ENCODE measurements around the gene TBCEL.

TBCEL gene

DNA sequence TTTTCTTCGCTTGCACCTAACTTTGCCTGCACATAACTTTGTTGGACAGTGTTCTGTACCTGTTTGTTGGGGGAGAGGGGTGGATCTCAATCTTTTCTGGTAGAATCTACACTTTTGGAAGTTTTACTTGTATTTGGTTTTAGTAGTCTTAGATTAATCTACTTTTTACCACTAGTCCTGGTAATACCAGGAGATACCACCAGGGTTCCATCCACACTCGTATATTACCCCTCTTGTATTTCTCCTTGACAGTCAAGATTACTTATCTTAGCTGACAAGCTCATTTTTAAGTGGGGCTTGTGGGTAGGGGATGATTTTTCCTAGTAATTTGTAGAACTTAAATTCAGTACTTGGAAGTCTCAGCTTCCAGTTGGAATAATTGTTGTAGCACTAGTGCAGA lies 39.8 kb downstream of the TBCEL start:
- DNase-seq (ENCODE audit: low spot score), result no peak

GRCh38 chr11:121066623-121067022 lies 42.7 kb downstream of the TBCEL start:
- DNase-seq (ENCODE audit: low spot score), result no peak

GRCh38 chr11:121067026-121067425 lies 43.1 kb downstream of the TBCEL start:
- no peak for DNase-seq (ENCODE audit: low spot score)

DNA sequence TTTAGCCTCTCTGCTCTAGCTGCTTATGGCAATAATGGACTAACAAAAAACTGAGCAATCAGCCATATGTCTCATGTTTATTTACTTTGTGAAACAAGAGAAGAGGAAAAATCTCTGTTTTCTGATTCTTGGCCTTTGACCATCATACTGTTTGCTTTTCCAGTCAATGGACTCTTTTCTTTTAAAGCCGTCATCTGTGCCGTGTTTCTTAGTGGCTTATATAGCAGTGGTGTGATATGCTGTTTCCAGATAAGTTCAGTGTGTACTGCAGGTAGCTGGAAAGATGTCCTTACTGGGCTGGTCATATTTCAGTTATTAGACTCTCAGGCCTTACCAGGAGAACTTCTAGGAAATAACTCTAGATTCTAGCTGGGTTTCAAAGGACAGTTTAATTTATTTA lies 43.6 kb downstream of the TBCEL start:
- DNase-seq (ENCODE audit: low spot score), result no peak

GRCh38 chr11:121067962-121068647 lies 44.2 kb downstream of the TBCEL start:
- no peak for DNase-seq (ENCODE audit: low spot score)

DNA sequence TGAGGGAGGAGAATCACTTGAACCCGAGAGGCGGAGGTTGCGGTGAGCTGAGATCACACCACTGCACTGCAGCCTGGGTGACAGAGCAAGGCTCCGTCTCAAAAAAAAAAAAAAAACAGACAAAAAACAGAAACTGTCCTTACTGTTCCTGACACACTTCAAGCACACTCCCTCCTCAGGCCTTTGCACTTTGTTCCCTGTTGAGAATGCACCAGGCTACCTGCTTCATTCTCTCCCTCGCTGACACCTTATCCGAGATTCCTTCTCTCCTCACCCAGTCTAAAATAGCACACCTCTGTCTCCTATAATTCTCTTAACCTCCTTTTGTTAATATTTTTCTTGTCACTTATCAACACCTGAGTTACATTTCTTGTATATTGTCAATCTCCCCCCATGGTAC lies 44.9 kb downstream of the TBCEL start:
- no peak for DNase-seq (ENCODE audit: low spot score)

- DNase-seq (ENCODE audit: low spot score), result no peak
Measured at GRCh38 chr11:121070951-121071845, 47.3 kb downstream of the TBCEL start.

- no peak for DNase-seq (ENCODE audit: low spot score)
Measured at GRCh38 chr11:121071846-121072450, 48.0 kb downstream of the TBCEL start.

DNA sequence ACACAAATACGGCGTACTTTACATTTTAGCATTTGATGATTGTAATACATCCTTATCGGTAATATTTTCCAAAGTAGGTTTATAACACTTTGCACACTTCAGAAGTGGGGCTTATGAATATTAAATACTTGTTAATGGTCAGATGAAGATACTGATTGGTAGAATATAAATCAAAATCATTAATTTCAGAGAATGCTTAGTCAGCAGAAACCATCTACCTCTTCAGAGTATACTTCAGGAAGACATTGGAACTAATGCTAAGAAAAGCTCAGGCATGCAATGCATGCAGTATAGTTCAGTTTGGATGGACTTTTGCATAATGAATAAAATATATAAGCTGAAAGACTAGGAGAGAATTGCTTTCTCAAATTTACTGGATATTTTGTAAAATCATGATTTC lies 57.4 kb downstream of the TBCEL start:
- DNase-seq (ENCODE audit: low spot score), result no peak

DNA sequence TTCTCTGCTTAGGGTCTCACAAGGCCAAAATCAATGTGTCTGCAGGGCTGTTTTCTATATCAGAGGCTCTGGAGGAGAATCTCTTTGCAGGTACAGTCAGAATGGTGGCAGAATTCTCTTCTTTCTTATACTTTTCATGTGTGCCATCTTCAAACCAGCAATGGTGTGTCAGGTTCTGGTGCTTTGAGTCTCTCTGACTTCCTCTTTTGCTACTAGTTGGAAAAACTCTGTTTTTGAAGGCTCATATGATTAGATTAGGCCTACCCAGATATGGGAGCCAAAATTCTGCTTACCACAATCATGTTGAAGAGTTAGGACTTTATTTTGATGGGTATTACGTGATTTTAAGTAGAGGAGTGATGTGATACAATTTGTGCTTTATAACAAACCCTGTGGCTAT lies 58.3 kb downstream of the TBCEL start:
- no peak for DNase-seq (ENCODE audit: low spot score)

DNA sequence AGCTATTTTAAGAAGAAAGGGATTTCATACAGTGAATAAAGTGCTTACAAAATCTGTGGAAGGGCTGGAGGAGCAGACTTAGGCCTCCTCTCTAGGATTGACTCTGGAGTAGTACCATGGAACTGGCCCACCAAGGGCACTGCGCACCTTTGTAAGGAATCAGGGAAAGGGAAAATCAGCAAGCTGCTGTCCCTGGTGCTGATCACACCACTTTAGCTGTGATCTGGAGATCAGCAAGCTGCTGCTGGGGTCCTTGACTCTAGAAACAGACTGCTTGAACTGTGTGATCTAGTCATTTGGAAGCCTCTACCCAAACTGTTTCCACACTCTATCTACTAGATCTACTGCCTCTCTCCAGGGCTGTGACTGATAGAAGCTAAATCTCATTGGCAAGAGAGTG lies 58.8 kb downstream of the TBCEL start:
- DNase-seq (ENCODE audit: low spot score), result no peak

DNA sequence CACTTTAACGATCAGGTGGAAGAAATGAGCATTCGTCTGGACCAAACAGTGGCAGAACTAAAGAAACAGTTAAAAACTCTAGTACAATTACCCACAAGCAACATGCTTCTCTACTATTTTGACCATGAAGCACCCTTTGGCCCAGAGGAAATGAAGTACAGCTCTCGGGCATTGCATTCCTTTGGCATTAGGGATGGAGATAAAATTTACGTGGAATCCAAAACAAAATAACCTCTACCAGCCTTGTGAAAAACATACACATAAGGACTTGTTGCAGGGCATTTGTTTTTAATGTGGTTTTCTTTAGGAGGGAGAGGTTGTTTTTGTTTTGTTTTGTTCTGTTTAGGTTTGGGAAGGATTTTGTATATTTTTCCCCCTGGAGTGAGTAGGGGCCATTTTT lies 63.0 kb downstream of the TBCEL start:
- no peak for DNase-seq (ENCODE audit: low spot score)

DNA sequence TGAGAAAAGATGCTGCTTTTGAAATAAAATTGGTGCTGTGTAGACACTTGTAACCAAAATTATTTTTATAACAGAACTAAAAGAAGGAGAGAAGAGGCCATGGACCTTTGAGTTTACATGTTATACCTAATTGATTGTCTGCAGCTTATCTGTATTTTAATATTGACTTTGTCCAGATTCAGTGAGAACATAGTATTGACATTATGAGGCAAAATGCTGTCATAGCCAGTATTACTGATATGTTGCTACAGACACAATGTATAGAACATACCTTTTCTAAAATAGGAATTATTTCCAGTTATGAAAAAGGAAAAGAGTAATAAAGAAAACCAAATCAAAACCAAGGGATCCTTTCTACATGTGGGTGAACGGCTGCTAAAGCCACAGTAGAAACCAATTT lies 65.7 kb downstream of the TBCEL start:
- no peak for DNase-seq (ENCODE audit: low spot score)

- no peak for DNase-seq (ENCODE audit: low spot score)
Measured at GRCh38 chr11:121090145-121090721, 66.3 kb downstream of the TBCEL start.

GRCh38 chr11:121091492-121092152 lies 67.7 kb downstream of the TBCEL start:
- no peak for DNase-seq (ENCODE audit: low spot score)

DNA sequence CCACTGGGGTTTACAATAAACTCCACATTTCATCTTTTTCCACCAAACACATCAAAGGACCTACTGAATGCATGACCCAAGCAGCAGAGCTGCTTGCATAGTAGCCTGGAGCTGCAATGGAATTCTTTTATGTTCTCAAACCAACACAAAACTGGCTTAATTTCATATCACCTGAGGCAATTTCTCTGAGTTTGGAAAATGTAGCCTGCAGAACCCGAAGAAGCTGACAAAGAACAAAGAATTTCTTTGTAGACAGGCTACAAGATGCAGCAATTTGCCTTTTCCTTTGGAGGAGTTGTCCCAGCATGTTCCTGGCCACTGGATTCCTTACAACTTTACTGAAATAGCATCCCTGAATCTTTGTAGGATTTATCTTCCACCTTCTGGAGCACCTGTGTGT lies 71.7 kb downstream of the TBCEL start:
- DNase-seq (ENCODE audit: low spot score), result no peak

DNA sequence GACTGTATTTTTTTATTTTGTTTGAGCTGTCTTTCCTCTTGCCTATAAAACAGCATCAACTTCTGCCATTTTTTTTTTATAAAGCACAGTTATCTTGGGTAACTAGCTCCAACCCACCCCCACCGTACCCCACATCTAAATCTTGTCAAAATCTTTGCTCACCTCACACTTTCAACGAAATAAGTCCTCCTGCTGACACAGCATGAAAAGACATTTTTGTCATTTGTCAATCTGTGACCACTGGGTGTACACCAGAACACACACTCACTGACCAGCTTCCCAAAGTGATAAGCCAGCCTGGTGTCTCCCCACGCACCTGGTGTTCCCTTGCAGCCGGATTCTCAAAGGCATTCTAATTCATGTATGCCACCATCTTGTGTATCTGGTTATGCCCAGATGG lies 75.5 kb downstream of the TBCEL start:
- DNase-seq (ENCODE audit: low spot score), result no peak

- no peak for DNase-seq (ENCODE audit: low spot score)
Measured at GRCh38 chr11:121099885-121100284, 76.0 kb downstream of the TBCEL start.

DNA sequence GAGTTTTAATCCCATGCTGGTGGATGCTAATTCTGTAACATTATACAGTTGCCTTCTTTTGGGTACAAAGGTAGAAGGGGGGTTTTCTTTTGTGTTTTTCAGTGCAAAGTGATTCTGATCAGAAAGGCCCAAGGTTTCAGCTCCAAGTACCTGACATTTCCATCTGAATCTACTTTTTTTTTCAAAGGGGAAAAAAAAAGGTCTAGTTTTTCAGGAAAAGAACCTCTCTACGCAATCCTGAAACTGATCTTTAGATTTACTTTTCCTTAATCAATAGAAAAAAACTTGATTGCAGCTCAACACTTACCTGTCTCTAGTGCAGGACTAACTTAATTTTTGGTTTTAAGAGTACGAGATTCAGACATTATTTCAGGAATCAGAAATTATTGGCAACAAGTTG lies 77.0 kb downstream of the TBCEL start, which contains the start of gene TECTA:
Gene TECTA, plus strand, starts transcription at position 301 of the 400 bp plus-strand sequence. CDS start 1,423 bp downstream, outside the sequence.
- DNase-seq (ENCODE audit: low spot score), result no peak

- DNase-seq (ENCODE audit: low spot score), result no peak
Measured at GRCh38 chr11:121104312-121104762, 80.4 kb downstream of the TBCEL start.

GRCh38 chr11:121105063-121105480 lies 81.2 kb downstream of the TBCEL start:
- DNase-seq (ENCODE audit: low spot score), result no peak

All from SK-N-DZ (cell line).